H9 (cell line): ENCODE results near the gene ENDOV. TPM values are rescaled to one million over a fixed set of nuclear protein-coding genes. Genes with fewer than 3 reads are reported as not detected.

ENCODE experiments used
- DNase-seq: peaks from one replicate; pipeline ENCODE4 v3.0.0-alpha.2; 2017
- H2AFZ ChIP-seq: one replicate; pipeline ENCODE4 v1.6.1; 2013; ENCODE audit warnings: mild to moderate bottlenecking, low read length, control low read depth, moderate library complexity
- H2AK5ac ChIP-seq: 2 replicates; pipeline ENCODE4 v1.6.1; 2013; ENCODE audit warnings: low read length, control low read depth, mixed read lengths; ENCODE audit not compliant: insufficient read length
- H2BK120ac ChIP-seq: one replicate; pipeline ENCODE4 v1.6.1; 2013; ENCODE audit warnings: low read depth, mild to moderate bottlenecking, low read length, control low read depth, inconsistent platforms; ENCODE audit not compliant: poor library complexity, severe bottlenecking
- H2BK12ac ChIP-seq: 2 replicates; pipeline ENCODE4 v1.6.1; 2013; ENCODE audit warnings: low read length, control low read depth, mixed read lengths, low read depth; ENCODE audit not compliant: insufficient read length
- H2BK15ac ChIP-seq: 2 replicates; pipeline ENCODE4 v1.6.1; 2013; ENCODE audit warnings: low read depth, low read length, control low read depth
- H2BK20ac ChIP-seq: one replicate; pipeline ENCODE4 v1.6.1; 2013; ENCODE audit warnings: low read depth, mild to moderate bottlenecking, low read length, control low read depth, inconsistent platforms; ENCODE audit not compliant: poor library complexity, severe bottlenecking
- H2BK5ac ChIP-seq: 2 replicates; pipeline ENCODE4 v1.6.1; 2013; ENCODE audit warnings: low read length, control low read depth, mixed read lengths; ENCODE audit not compliant: insufficient read length
- H3K14ac ChIP-seq: 2 replicates; pipeline ENCODE4 v1.6.1; 2013; ENCODE audit warnings: low read length, control low read depth; ENCODE audit not compliant: insufficient read depth
- H3K18ac ChIP-seq: 2 replicates; pipeline ENCODE4 v1.6.1; 2013; ENCODE audit warnings: low read depth, mild to moderate bottlenecking, mixed read lengths, low read length, control low read depth; ENCODE audit not compliant: insufficient read length
- H3K23ac ChIP-seq: 2 replicates; pipeline ENCODE4 v1.6.1; 2013; ENCODE audit warnings: low read length, control low read depth, mixed read lengths, low read depth; ENCODE audit not compliant: insufficient read length
- H3K23me2 ChIP-seq: 2 replicates; pipeline ENCODE4 v1.6.1; 2013; ENCODE audit warnings: low read depth, mild to moderate bottlenecking, mixed read lengths, low read length, control low read depth; ENCODE audit not compliant: insufficient read length, poor library complexity, severe bottlenecking
- H3K27ac ChIP-seq: 2 replicates; pipeline ENCODE4 v1.5.1; 2013; ENCODE audit warnings: low read length, control low read depth, mixed read lengths, low read depth; ENCODE audit not compliant: insufficient read length
- H3K27me3 ChIP-seq: 2 replicates; pipeline ENCODE4 v1.6.1; 2013; ENCODE audit warnings: low read length, control low read depth, inconsistent platforms; ENCODE audit not compliant: insufficient read depth
- H3K4ac ChIP-seq: 2 replicates; pipeline ENCODE4 v1.6.1; 2013; ENCODE audit warnings: low read depth, mild to moderate bottlenecking, control low read depth, inconsistent platforms, low read length, moderate library complexity
- H3K4me1 ChIP-seq: 2 replicates; pipeline ENCODE4 v1.6.1; 2013; ENCODE audit warnings: low read length, control low read depth, inconsistent platforms; ENCODE audit not compliant: insufficient read depth
- H3K4me2 ChIP-seq: 2 replicates; pipeline ENCODE4 v1.6.1; 2013; ENCODE audit warnings: low read length, control low read depth, mixed read lengths; ENCODE audit not compliant: insufficient read length, insufficient read depth
- H3K56ac ChIP-seq: 2 replicates; pipeline ENCODE4 v1.6.1; 2013; ENCODE audit warnings: low read depth, mild to moderate bottlenecking, mixed read lengths, low read length, control low read depth; ENCODE audit not compliant: insufficient read length
- H3K79me1 ChIP-seq: 2 replicates; pipeline ENCODE4 v1.6.1; 2013; ENCODE audit warnings: low read depth, mild to moderate bottlenecking, moderate library complexity, low read length, control low read depth, inconsistent platforms; ENCODE audit not compliant: insufficient read depth, poor library complexity, severe bottlenecking
- H3K79me2 ChIP-seq: 2 replicates; pipeline ENCODE4 v1.6.1; 2013; ENCODE audit warnings: low read length, control low read depth, inconsistent platforms; ENCODE audit not compliant: insufficient read depth
- H3K9ac ChIP-seq: 2 replicates; pipeline ENCODE4 v1.6.1; 2013; ENCODE audit warnings: low read length, control low read depth, mixed read lengths; ENCODE audit not compliant: insufficient read length; ENCODE audit errors: extremely low read depth
- H3K9me3 ChIP-seq: one replicate; pipeline ENCODE4 v1.6.1; 2013; ENCODE audit warnings: low read depth, low read length, inconsistent platforms; ENCODE audit not compliant: control insufficient read depth
- H3T11ph ChIP-seq: one replicate; pipeline ENCODE4 v1.6.1; 2013; ENCODE audit warnings: mild to moderate bottlenecking, low read length, control low read depth, inconsistent platforms
- H4K20me1 ChIP-seq: one replicate; pipeline ENCODE4 v1.6.1; 2013; ENCODE audit not compliant: control insufficient read depth, insufficient read length, insufficient read depth
- H4K5ac ChIP-seq: 2 replicates; pipeline ENCODE4 v1.6.1; 2013; ENCODE audit warnings: low read depth, mild to moderate bottlenecking, mixed read lengths, low read length, control low read depth; ENCODE audit not compliant: insufficient read length
- H4K8ac ChIP-seq: replicated peaks from 2 replicates; pipeline ENCODE4 v1.6.1; 2013; ENCODE audit warnings: low read length, control low read depth, mixed read lengths, low read depth; ENCODE audit not compliant: insufficient read length
- H4K91ac ChIP-seq: 2 replicates; pipeline ENCODE4 v1.6.1; 2013; ENCODE audit warnings: low read depth, mild to moderate bottlenecking, moderate library complexity, mixed read lengths, low read length, control low read depth; ENCODE audit not compliant: insufficient read length
- H3K27ac Mint-ChIP-seq, 3 experiments: 2 replicates in 2 of 3; 3 replicates in 1 of 3; pipeline ENCODE4 v1.8.0; 2020 to 2021; ENCODE audit warnings: mixed read lengths in 3 of 3, mild to moderate bottlenecking in 1 of 3, moderate library complexity in 1 of 3
- H3K27me3 Mint-ChIP-seq: 2 replicates; pipeline ENCODE4 v1.8.0; 2021; ENCODE audit warnings: low read depth, mild to moderate bottlenecking, moderate library complexity, mixed read lengths
- H3K36me3 Mint-ChIP-seq, 3 experiments: 2 replicates in 2 of 3; 3 replicates in 1 of 3; pipeline ENCODE4 v1.8.0; 2020 to 2021; ENCODE audit warnings: low read depth in 3 of 3, mixed read lengths in 3 of 3; ENCODE audit not compliant: insufficient read depth in 1 of 3
- H3K4me1 Mint-ChIP-seq, 2 experiments: 2 replicates each; pipeline ENCODE4 v1.8.0; 2020; ENCODE audit warnings: mixed read lengths in 2 of 2
- H3K4me3 Mint-ChIP-seq, 2 experiments: 2 replicates in 1 of 2; 3 replicates in 1 of 2; pipeline ENCODE4 v1.8.0; 2020 to 2021; ENCODE audit warnings: mild to moderate bottlenecking in 2 of 2, mixed read lengths in 2 of 2, moderate library complexity in 1 of 2
- H3K9me3 Mint-ChIP-seq, 2 experiments: 2 replicates in 1 of 2; 3 replicates in 1 of 2; pipeline ENCODE4 v1.8.0; 2020; ENCODE audit warnings: mild to moderate bottlenecking in 2 of 2, mixed read lengths in 2 of 2, moderate library complexity in 1 of 2
- CTCF ChIP-seq: fragments of 200-600 bp; sonication (generic); conservative IDR thresholded peaks from 3 replicates; pipeline ENCODE4 v1.8.0; 2021; ENCODE audit warnings: antibody characterized with exemption, mild to moderate bottlenecking
- WGBS: extraction: QIAGEN DNeasy Blood & Tissue Kit; methylation state at CpG from one replicate; pipeline ENCODE4 v1.1.7; 2013; ENCODE audit warnings: missing lambda C conversion rate, low lambda C conversion rate, mixed read lengths; ENCODE audit not compliant: insufficient read length; ENCODE audit errors: extremely low coverage; 5-methylcytosine and 5-hydroxymethylcytosine counted together
- total RNA-seq: library from RNA; stranded (reverse); gene quantifications from 2 replicates; pipeline ENCODE4 v1.2.1, GENCODE V29; 2021

ENDOV gene
- total RNA-seq, 1 experiment from 2014 or later, result 17.1 TPM

GRCh38 chr17:80449930-80450576 lies 35.1 kb downstream of the ENDOV start:
- Histone ChIP-seq H3K18ac (no peak overlapping the region), H3K4me1 (no peaks in the 10 kb centered on the region), H3K14ac (no peak overlapping the region), H3K23me2 (peaks cover 7% of the 10 kb centered on the region), H3K27ac (no peak overlapping the region), H3K4me2 (no peak overlapping the region), H2AK5ac (no peak overlapping the region), H3K27me3 (no peaks in the 10 kb centered on the region), H4K20me1 (no peaks in the 10 kb centered on the region), H4K91ac (no peak overlapping the region), H3K9me3 (no peaks in the 10 kb centered on the region), H2AFZ (no peak overlapping the region), H3K23ac (no peak overlapping the region), H4K8ac (no peak overlapping the region), H4K5ac (no peak overlapping the region), H2BK5ac (no peak overlapping the region), H2BK120ac (no peak overlapping the region), H3K56ac (no peak overlapping the region), H2BK12ac (no peak overlapping the region), H3T11ph (no peak overlapping the region), H2BK15ac (no peak overlapping the region), H3K4ac (no peak overlapping the region), H3K9ac (no peak overlapping the region), H3K79me2 (no peaks in the 10 kb centered on the region), H2BK20ac (no peak overlapping the region), H3K79me1 (no peaks in the 10 kb centered on the region)
- no peak for DNase-seq
- H3K4me1 Mint-ChIP-seq, result peaks cover 4 to 11% of the 10 kb centered on the region in 2 experiments; a peak in 3 of 4 replicates
- H3K36me3 Mint-ChIP-seq, result peaks cover 0 to 2% (median 0%) of the 10 kb centered on the region in 3 experiments; a peak in 1 of 7 replicates
- H3K27me3 Mint-ChIP-seq, result peaks cover 39% of the 10 kb centered on the region
- H3K4me3 Mint-ChIP-seq, result no peak overlapping the region
- peak overlapping the region in 1 of 3 experiments; percentile 59; a peak in 2 of 7 replicates for H3K27ac Mint-ChIP-seq
- WGBS, result no CpG with 5 or more reads among the region's 18 CpGs
- H3K9me3 Mint-ChIP-seq, result no peaks in the 10 kb centered on the region
- TF ChIP-seq CTCF, result no peak
